Neural progenitor cell (in vitro differentiated cells): ENCODE measurements around the gene HERC2. TPM values are rescaled to one million over a fixed set of nuclear protein-coding genes. Genes with fewer than 3 reads are reported as not detected.
"Not testable (repeated sequence)": the region's sequence is repeated elsewhere in the genome, so short reads cannot be mapped to it uniquely, and the experiment has no call there.

ENCODE experiments used
- DNase-seq: peaks from one replicate; pipeline ENCODE4 v3.0.0-alpha.2; 2016; ENCODE audit warnings: low spot score
- H2AFZ ChIP-seq: fragments of 200-600 bp; sonication (generic); replicated peaks from 2 replicates; pipeline ENCODE4 v1.6.1; 2016; ENCODE audit warnings: antibody characterized with exemption
- H3F3A ChIP-seq: fragments of 200-600 bp; sonication (generic); 2 replicates; pipeline ENCODE4 v1.6.1; 2016; ENCODE audit warnings: antibody characterized with exemption, low read depth
- H3K27ac ChIP-seq: fragments of 200-600 bp; sonication (generic); 2 replicates; pipeline ENCODE4 v1.5.1; 2016; ENCODE audit warnings: mild to moderate bottlenecking
- H3K27me3 ChIP-seq: fragments of 200-600 bp; sonication (generic); 2 replicates; pipeline ENCODE4 v1.6.1; 2016; ENCODE audit warnings: mild to moderate bottlenecking, moderate library complexity
- H3K36me3 ChIP-seq: fragments of 200-600 bp; sonication (generic); 2 replicates; pipeline ENCODE4 v1.5.1; 2016
- H3K4me1 ChIP-seq: fragments of 200-600 bp; sonication (generic); 2 replicates; pipeline ENCODE4 v1.6.1; 2016; ENCODE audit warnings: mixed run types
- H3K4me2 ChIP-seq: fragments of 200-600 bp; sonication (generic); 2 replicates; pipeline ENCODE4 v1.6.1; 2016
- H3K4me3 ChIP-seq: fragments of 200-600 bp; sonication (generic); 2 replicates; pipeline ENCODE4 v1.5.1; 2016
- H3K79me2 ChIP-seq: fragments of 200-600 bp; sonication (generic); 2 replicates; pipeline ENCODE4 v1.6.1; 2016; ENCODE audit warnings: low read depth
- H3K9ac ChIP-seq: fragments of 200-600 bp; sonication (generic); 2 replicates; pipeline ENCODE4 v1.6.1; 2016
- H3K9me3 ChIP-seq: fragments of 200-600 bp; sonication (generic); 2 replicates; pipeline ENCODE4 v1.5.1; 2016; ENCODE audit warnings: low read depth
- H4K20me1 ChIP-seq: fragments of 200-600 bp; sonication (generic); 2 replicates; pipeline ENCODE4 v1.6.1; 2016; ENCODE audit warnings: low read depth
- H3K27ac Mint-ChIP-seq: 3 replicates; pipeline ENCODE4 v1.8.0; 2021; ENCODE audit warnings: mixed read lengths
- H3K27me3 Mint-ChIP-seq: 2 replicates; pipeline ENCODE4 v1.8.0; 2022; ENCODE audit warnings: low read depth, mild to moderate bottlenecking, inconsistent platforms, moderate library complexity, mixed read lengths; ENCODE audit not compliant: insufficient read depth
- H3K36me3 Mint-ChIP-seq: 3 replicates; pipeline ENCODE4 v1.8.0; 2021; ENCODE audit warnings: mixed read lengths
- H3K4me1 Mint-ChIP-seq: 3 replicates; pipeline ENCODE4 v1.8.0; 2021; ENCODE audit warnings: mixed read lengths
- H3K4me3 Mint-ChIP-seq: 3 replicates; pipeline ENCODE4 v1.8.0; 2021; ENCODE audit warnings: mild to moderate bottlenecking, moderate library complexity, mixed read lengths
- H3K9me3 Mint-ChIP-seq: 3 replicates; pipeline ENCODE4 v1.8.0; 2020; ENCODE audit warnings: mixed read lengths
- CTCF ChIP-seq: fragments of 200-600 bp; sonication (generic); IDR thresholded peaks from 2 replicates; pipeline ENCODE4 v1.5.1; 2017; ENCODE audit warnings: antibody characterized with exemption, mild to moderate bottlenecking
- EZH2 ChIP-seq: fragments of 200-600 bp; sonication (generic); IDR thresholded peaks from 2 replicates; pipeline ENCODE4 v1.6.1; 2017; ENCODE audit warnings: antibody characterized with exemption, mild to moderate bottlenecking, moderate library complexity
- EZH2phosphoT487 ChIP-seq: fragments of 200-600 bp; sonication (generic); IDR thresholded peaks from 2 replicates; pipeline ENCODE4 v1.6.1; 2017; ENCODE audit warnings: antibody characterized with exemption
- total RNA-seq: library from RNA; depleted of rRNA; stranded (reverse); fragments of >200 nt; gene quantifications from 2 replicates; pipeline ENCODE4 v1.2.3, GENCODE V29; 2015; ENCODE audit warnings: low replicate concordance

HERC2 gene
- total RNA-seq, 1 donor from 2014 or later, result 15.3 TPM

- DNase-seq, result peak; percentile 83
- Histone ChIP-seq H3K27ac (no peak overlapping the region), H4K20me1 (no peaks in the 10 kb centered on the region), H3K79me2 (no peaks in the 10 kb centered on the region), H3K9me3 (no peaks in the 10 kb centered on the region), H3K36me3 (no peaks in the 10 kb centered on the region), H3K4me1 (no peaks in the 10 kb centered on the region), H3K27me3 (no peaks in the 10 kb centered on the region), H3K4me3 (no peak overlapping the region), H3K9ac (no peak overlapping the region), H3K4me2 (no peak overlapping the region), H3F3A (peaks cover 8% of the 10 kb centered on the region), H2AFZ (no peak overlapping the region)
- peaks cover 36% of the 10 kb centered on the region for H3K36me3 Mint-ChIP-seq
- TF ChIP-seq EZH2phosphoT487 (no peak), CTCF (peak; percentile 78)
- H3K9me3 Mint-ChIP-seq, result no peaks in the 10 kb centered on the region
- H3K4me3 Mint-ChIP-seq, result no peak overlapping the region
- H3K27me3 Mint-ChIP-seq, result no peaks in the 10 kb centered on the region
- no peak overlapping the region for H3K27ac Mint-ChIP-seq
- H3K4me1 Mint-ChIP-seq, result no peaks in the 10 kb centered on the region
Observed at GRCh38 chr15:28123408-28124023, 198.5 kb downstream of the HERC2 start.

- H3K27ac Mint-ChIP-seq, result no peak overlapping the region
- no peaks in the 10 kb centered on the region for H3K27me3 ChIP-seq
- no peak for DNase-seq
Observed at GRCh38 chr15:28122038-28122949, 199.7 kb downstream of the HERC2 start.

GRCh38 chr15:28121577-28121976 lies 200.4 kb downstream of the HERC2 start:
- H3K4me3 Mint-ChIP-seq, H2AFZ ChIP-seq, H3K27me3 ChIP-seq, H3F3A ChIP-seq, H3K27ac Mint-ChIP-seq, H3K4me2 ChIP-seq, H3K36me3 ChIP-seq, H3K9ac ChIP-seq, H3K27ac ChIP-seq, H3K9me3 ChIP-seq, H3K4me1 ChIP-seq, H3K27me3 Mint-ChIP-seq, H3K79me2 ChIP-seq, H3K9me3 Mint-ChIP-seq, H3K4me1 Mint-ChIP-seq, H4K20me1 ChIP-seq, DNase-seq, H3K4me3 ChIP-seq: not testable (repeated sequence)
- peaks cover 36% of the 10 kb centered on the region for H3K36me3 Mint-ChIP-seq

More at GRCh38 chr15:28122038-28122949, 199.7 kb downstream of the HERC2 start:
- no peaks in the 10 kb centered on the region for H4K20me1 ChIP-seq
- H3K9me3 Mint-ChIP-seq, result no peaks in the 10 kb centered on the region
- no peaks in the 10 kb centered on the region for H3K4me1 Mint-ChIP-seq
- no peak overlapping the region for H3K4me2 ChIP-seq
- TF ChIP-seq CTCF (no peak), EZH2 (no peak)
- H3K27ac ChIP-seq, result no peak overlapping the region
- no peaks in the 10 kb centered on the region for H3K9me3 ChIP-seq
- no peak overlapping the region for H3K4me3 Mint-ChIP-seq
- peaks cover 8% of the 10 kb centered on the region for H3F3A ChIP-seq
- no peaks in the 10 kb centered on the region for H3K4me1 ChIP-seq
- peaks cover 3% of the 10 kb centered on the region for H3K27me3 Mint-ChIP-seq
- H3K9ac ChIP-seq, result no peak overlapping the region
- H3K36me3 Mint-ChIP-seq, result peaks cover 39% of the 10 kb centered on the region
- H3K4me3 ChIP-seq, result no peak overlapping the region
- no peaks in the 10 kb centered on the region for H3K36me3 ChIP-seq
- no peak overlapping the region for H2AFZ ChIP-seq
- H3K79me2 ChIP-seq, result no peaks in the 10 kb centered on the region

- Histone ChIP-seq H3K9ac (no peak overlapping the region), H3K4me3 (no peak overlapping the region), H3K4me1 (no peaks in the 10 kb centered on the region), H3K4me2 (no peak overlapping the region), H3K9me3 (no peaks in the 10 kb centered on the region), H2AFZ (no peak overlapping the region), H4K20me1 (no peaks in the 10 kb centered on the region), H3K27me3 (no peaks in the 10 kb centered on the region), H3K27ac (no peak overlapping the region), H3K36me3 (no peaks in the 10 kb centered on the region), H3K79me2 (no peaks in the 10 kb centered on the region), H3F3A (no peaks in the 10 kb centered on the region)
- Mint-ChIP-seq H3K4me1 (no peaks in the 10 kb centered on the region), H3K4me3 (no peak overlapping the region), H3K27me3 (peaks cover 4% of the 10 kb centered on the region), H3K27ac (no peak overlapping the region), H3K36me3 (peaks cover 42% of the 10 kb centered on the region), H3K9me3 (no peaks in the 10 kb centered on the region)
- no peak for DNase-seq
- TF ChIP-seq EZH2, result no peak
- TF ChIP-seq EZH2phosphoT487, result no peak
- TF ChIP-seq CTCF, result no peak
Observed at GRCh38 chr15:28120359-28120640, 201.7 kb downstream of the HERC2 start.
